HK-2 (cell line): Measurements from ENCODE around the gene OLFML2B.

Experiments
- DNase-seq: peaks from one replicate; pipeline ENCODE4 v3.0.0-alpha.2; 2018; ENCODE audit not compliant: unreplicated experiment

OLFML2B gene

DNA sequence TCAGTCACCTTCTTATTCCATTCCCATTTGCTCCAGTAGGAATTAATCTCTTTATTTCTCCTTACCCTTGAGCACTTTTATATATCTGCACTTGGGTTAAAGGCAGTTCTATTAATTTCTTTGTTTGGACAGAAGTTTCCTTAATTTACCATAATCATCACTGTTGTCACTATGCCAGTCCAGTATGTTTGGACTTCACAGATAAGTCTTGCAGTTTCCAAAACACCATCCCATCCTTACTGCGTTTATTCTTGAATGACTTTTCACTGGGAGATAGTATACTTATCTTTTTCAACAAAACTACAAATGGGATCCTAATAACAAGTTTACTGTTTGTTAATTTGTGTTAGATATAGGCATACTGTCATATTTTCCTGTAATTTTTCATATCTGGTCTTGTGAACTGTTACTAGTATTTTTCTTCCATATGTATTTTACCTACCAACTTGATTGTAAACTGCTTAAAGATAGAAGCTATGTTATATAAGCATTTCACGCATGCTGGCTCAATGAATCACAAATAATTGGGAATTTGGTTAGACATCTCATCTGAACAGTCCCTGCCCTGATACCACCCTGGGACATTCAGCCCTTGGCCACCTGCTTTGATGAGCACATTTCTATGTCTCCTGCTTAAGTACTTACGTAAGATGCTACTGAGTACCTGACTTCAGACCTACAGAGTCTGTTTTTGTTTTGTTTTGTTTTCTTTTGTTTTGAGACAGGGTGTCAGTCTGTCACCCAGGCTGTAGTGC lies 78.2 kb downstream of the OLFML2B start:
- no peak for DNase-seq

DNA sequence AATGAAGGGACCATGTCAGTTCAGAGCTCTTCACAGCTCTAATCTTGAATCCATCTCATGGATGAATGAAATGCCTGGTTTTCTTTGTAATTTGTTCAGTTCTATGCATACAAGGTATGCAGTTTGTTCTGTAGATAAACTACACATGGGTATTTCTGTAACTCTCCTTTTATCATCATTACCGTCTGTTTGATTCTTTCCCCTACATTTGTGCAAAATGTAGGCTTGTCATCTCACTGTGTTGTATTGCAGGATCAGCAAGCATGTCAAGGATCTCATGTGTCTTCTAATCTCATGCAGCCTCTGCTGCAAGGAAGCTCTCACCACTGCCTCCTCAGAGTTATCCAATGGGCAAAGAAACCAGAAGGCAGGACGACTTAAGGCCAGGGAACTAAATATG lies 79.3 kb downstream of the OLFML2B start:
- no peak for DNase-seq

DNA sequence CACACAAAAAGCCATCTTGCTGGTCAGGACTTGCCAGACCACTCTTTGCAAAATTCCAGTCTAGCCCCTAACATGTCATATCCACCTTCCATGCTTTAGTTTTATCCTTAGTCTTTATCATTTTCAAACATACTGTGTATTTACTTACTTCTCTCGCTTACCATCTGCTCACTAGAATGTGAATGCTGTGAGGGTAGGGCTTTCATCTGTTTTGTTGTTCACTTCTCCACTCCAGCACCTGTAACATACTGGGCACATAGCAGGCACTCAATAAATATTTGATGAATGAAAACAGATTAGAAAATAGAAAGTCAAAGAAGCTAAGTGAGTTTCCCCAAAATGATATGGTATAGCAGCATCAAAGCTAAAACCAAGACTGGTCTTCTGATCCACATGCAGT lies 79.9 kb downstream of the OLFML2B start:
- no peak for DNase-seq

DNA sequence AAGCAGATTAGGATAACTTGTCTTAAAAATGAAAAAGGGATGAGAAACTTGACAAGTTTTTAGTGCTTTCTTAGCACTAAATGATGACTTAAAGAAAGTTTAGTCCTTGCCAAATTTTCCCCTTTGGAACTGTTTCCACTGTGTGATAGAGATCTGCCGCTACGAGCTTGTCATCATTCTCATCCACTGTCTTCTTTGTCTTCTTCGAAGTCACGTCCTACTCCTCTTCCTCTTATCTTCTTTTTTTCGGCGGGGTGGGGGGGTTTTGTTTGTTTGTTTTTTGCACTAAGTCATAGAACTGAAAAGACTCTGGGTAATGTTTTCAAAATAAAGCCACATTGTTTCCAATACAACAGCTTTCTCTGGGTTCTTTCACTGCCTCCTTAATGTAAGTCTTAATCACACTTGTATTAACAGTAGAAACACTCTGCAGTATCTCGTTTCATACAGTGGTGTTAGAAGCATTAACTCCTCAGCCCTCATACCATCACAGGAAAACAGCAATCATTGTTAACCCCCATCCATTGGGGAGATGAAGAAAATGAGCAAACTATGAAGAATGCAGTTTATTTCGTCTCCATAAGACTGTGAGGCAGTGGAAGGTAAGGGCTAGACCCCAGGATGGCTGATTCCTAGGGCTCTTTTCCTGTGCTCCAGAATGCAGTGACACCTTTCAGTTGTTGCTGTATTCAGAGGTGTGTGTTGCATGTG lies 81.8 kb downstream of the OLFML2B start:
- no peak for DNase-seq

DNA sequence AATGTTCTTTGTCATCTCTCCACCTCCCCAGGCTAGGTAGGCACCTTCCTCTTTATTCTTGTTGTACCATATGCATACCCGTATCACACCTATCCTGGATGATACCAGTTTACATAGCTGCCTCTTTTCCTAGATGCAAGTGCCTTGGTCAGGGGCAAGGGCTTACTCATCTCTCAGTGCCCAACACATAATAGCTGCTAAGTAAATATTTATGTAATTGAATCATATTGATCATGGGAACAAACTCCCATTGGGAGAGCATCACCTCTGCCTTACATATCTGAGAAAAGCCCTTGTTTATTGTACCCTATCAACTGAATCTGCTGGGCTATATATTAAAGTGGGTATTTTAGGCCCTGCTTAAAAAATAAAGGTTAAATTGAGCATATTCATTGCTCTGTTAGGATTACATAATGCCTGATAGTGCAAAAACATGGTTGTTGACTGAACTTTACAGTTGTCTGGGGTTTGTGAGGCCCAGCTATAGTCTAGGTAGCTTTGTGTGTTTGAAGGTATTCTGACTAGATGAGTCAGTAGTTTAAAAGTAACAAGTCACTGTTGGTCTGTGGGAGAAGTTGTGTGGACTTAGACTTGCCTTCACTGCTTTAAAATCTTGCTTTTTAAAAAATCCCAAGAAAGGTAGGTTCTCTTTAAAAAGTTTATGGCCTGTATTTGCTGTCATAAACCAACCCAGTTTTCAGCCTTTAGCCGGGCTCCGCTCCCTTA lies 82.6 kb downstream of the OLFML2B start:
- DNase-seq: no peak

GRCh38 chr1:161936786-161937185 lies 86.9 kb downstream of the OLFML2B start:
- DNase-seq: no peak

DNA sequence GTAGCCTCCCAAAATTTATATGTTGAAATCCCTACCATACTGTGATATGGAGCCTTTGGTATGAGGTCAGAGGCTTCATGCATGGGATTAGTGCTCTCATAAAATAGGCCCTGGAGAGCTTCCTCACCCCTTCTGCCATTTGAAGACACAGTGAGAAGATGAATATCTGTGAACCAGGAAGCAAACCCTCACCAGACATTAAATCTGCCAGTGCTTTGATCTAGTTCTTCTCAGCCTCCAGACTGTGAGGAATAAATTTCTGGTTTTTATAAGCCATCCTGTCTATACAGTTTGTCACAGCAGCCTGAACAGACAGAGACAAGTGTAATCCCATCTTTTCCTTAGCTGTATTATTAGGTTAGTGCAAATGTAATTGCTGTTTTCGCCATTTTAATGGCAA lies 88.4 kb downstream of the OLFML2B start:
- no peak for DNase-seq

DNA sequence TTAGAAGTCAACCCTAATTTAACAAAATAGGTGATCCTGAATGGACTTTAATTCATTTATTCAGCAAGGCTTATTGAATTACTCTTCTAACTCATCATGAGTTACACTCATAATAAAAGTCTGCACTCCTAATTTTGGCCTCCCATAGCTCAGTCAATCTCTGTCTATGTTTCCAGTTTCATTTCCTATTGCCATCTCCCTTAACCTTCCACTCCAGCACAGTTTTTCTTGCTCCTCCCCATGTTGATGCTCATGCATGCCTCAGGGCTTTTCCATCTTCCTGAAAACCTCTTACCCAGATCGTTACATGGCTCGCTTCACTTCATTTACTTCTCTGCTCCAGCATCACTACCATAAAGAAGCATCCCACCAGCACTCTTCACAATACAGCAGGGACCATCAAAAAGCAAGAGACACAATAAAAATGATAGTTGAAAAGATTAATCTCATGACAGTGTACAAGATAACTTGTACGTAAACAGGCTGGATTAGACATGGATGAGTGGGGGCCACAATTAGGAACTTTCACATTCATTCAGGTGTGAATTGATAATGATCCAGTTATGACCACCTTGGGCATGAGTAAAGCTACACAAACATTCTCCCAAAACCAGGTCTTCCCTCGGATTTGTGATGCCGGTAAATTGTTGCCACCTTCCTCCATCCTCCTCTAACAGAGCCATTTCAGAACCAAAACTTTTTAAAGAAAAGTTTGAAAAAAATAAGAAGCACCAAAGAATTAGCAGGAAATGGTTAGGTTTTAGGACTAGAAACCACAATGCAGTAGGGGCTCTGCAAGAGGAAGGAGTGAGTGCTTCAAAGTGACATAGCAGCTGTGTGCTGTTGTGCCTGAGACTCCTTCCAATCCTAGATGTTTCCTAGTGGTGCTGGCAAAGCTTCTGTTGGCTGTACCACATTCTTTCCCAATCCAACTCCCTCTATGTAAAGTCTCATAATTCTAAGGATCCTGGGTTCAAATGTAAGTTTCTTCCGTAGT lies 89.8 kb downstream of the OLFML2B start:
- no peak for DNase-seq
